Measurements from ENCODE around the gene IL12A.

Gene IL12A

GRCh38 chr3:159987291-159987711 lies 1.3 kb upstream of the IL12A start:
- ATAC-seq = no peak
- TF ChIP-seq BACH2 (CRISPR knock-in tag; IDR thresholded peaks at IDR 0.05; ENCODE audit: borderline replicate concordance) (no peak), ISL1 (CRISPR knock-in tag; IDR thresholded peaks at IDR 0.05) (no peak), ZC3H10 (CRISPR knock-in tag; IDR thresholded peaks at IDR 0.05) (no peak), SNAI2 (CRISPR knock-in tag; IDR thresholded peaks at IDR 0.05) (no peak), CREB5 (CRISPR knock-in tag; IDR thresholded peaks at IDR 0.05; ENCODE audit: low read depth) (no peak), ZFP3 (CRISPR knock-in tag; IDR thresholded peaks at IDR 0.05) (no peak), TCF4 (CRISPR knock-in tag; IDR thresholded peaks at IDR 0.05; ENCODE audit: borderline replicate concordance) (no peak), RARB (CRISPR knock-in tag; IDR thresholded peaks at IDR 0.05) (no peak), ZNF565 (CRISPR knock-in tag; conservative IDR thresholded peaks at IDR 0.05; ENCODE audit: low read depth) (no peak), TOX (CRISPR knock-in tag; IDR thresholded peaks at IDR 0.05; ENCODE audit: borderline replicate concordance) (no peak), ZFP30 (CRISPR knock-in tag; IDR thresholded peaks at IDR 0.05) (no peak)
- TF ChIP-seq, protein P1, sequence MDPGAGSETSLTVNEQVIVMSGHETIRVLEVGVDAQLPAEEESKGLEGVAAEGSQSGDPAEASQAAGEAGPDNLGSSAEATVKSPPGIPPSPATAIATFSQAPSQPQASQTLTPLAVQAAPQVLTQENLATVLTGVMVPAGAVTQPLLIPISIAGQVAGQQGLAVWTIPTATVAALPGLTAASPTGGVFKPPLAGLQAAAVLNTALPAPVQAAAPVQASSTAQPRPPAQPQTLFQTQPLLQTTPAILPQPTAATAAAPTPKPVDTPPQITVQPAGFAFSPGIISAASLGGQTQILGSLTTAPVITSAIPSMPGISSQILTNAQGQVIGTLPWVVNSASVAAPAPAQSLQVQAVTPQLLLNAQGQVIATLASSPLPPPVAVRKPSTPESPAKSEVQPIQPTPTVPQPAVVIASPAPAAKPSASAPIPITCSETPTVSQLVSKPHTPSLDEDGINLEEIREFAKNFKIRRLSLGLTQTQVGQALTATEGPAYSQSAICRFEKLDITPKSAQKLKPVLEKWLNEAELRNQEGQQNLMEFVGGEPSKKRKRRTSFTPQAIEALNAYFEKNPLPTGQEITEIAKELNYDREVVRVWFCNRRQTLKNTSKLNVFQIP (CRISPR knock-in tag; IDR thresholded peaks at IDR 0.05; ENCODE audit: borderline replicate concordance, low read depth) = no peak

- no peak for ATAC-seq
- TF ChIP-seq ZC3H10 (CRISPR knock-in tag; IDR thresholded peaks at IDR 0.05) (no peak), ZFP30 (CRISPR knock-in tag; IDR thresholded peaks at IDR 0.05) (no peak), ISL1 (CRISPR knock-in tag; IDR thresholded peaks at IDR 0.05) (no peak), OSR1 (CRISPR knock-in tag; IDR thresholded peaks at IDR 0.05) (no peak)
Observed at GRCh38 chr3:159989973-159990846, 1.6 kb downstream of the IL12A start.

- no peak for ATAC-seq
- TF ChIP-seq, protein P2, sequence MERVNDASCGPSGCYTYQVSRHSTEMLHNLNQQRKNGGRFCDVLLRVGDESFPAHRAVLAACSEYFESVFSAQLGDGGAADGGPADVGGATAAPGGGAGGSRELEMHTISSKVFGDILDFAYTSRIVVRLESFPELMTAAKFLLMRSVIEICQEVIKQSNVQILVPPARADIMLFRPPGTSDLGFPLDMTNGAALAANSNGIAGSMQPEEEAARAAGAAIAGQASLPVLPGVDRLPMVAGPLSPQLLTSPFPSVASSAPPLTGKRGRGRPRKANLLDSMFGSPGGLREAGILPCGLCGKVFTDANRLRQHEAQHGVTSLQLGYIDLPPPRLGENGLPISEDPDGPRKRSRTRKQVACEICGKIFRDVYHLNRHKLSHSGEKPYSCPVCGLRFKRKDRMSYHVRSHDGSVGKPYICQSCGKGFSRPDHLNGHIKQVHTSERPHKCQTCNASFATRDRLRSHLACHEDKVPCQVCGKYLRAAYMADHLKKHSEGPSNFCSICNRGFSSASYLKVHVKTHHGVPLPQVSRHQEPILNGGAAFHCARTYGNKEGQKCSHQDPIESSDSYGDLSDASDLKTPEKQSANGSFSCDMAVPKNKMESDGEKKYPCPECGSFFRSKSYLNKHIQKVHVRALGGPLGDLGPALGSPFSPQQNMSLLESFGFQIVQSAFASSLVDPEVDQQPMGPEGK (CRISPR knock-in tag; IDR thresholded peaks at IDR 0.05; ENCODE audit: borderline replicate concordance) = no peak
- TF ChIP-seq BACH2 (CRISPR knock-in tag; IDR thresholded peaks at IDR 0.05; ENCODE audit: borderline replicate concordance) (no peak), TOX (CRISPR knock-in tag; IDR thresholded peaks at IDR 0.05; ENCODE audit: borderline replicate concordance) (no peak), ZNF8 (CRISPR knock-in tag; IDR thresholded peaks at IDR 0.05) (no peak)
- TF ChIP-seq, protein P1 (CRISPR knock-in tag; IDR thresholded peaks at IDR 0.05; ENCODE audit: borderline replicate concordance, low read depth) = no peak
Observed at GRCh38 chr3:159991591-159991990, 3.0 kb downstream of the IL12A start.

DNA sequence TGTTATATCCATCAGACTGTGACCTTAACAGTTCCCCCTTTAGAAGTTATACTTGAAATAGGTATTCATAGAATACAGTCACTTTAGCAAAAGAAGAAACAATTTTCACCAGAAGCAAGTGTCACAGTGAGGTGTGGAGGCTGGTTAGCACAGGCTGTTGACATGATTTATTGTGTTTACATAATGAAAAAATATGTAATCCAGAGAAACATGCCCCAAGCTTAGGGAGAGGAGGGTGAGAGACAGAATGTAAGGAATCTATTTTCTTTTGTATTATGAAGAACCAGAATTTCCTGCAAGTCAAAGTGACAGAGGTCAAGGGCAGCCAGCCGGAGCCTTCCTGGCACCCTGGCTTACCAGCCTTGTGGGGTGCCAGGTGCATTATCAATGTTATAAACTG lies 4.0 kb downstream of the IL12A start:
- TF ChIP-seq CREB5 (CRISPR knock-in tag; IDR thresholded peaks at IDR 0.05; ENCODE audit: low read depth) (no peak), BACH2 (CRISPR knock-in tag; IDR thresholded peaks at IDR 0.05; ENCODE audit: borderline replicate concordance) (no peak), RARB (CRISPR knock-in tag; IDR thresholded peaks at IDR 0.05) (no peak)
- ATAC-seq = no peak

GRCh38 chr3:159994182-159994581 lies 5.5 kb downstream of the IL12A start:
- no peak for ATAC-seq
- no peak for TF ChIP-seq CSDC2 (CRISPR knock-in tag; IDR thresholded peaks at IDR 0.05)
- TF ChIP-seq, protein P2 (CRISPR knock-in tag; IDR thresholded peaks at IDR 0.05; ENCODE audit: borderline replicate concordance) = no peak
- TF ChIP-seq, protein P3, sequence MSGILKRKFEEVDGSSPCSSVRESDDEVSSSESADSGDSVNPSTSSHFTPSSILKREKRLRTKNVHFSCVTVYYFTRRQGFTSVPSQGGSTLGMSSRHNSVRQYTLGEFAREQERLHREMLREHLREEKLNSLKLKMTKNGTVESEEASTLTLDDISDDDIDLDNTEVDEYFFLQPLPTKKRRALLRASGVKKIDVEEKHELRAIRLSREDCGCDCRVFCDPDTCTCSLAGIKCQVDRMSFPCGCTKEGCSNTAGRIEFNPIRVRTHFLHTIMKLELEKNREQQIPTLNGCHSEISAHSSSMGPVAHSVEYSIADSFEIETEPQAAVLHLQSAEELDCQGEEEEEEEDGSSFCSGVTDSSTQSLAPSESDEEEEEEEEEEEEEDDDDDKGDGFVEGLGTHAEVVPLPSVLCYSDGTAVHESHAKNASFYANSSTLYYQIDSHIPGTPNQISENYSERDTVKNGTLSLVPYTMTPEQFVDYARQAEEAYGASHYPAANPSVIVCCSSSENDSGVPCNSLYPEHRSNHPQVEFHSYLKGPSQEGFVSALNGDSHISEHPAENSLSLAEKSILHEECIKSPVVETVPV (CRISPR knock-in tag; IDR thresholded peaks at IDR 0.05) = no peak
- no peak for TF ChIP-seq BACH2 (CRISPR knock-in tag; IDR thresholded peaks at IDR 0.05; ENCODE audit: borderline replicate concordance)
- TF ChIP-seq, protein P1 (CRISPR knock-in tag; IDR thresholded peaks at IDR 0.05; ENCODE audit: borderline replicate concordance, low read depth) = no peak
